H1 (cell line): ENCODE data around the gene CDK2. TPM values are rescaled to one million over a fixed set of nuclear protein-coding genes. Genes with fewer than 3 reads are reported as not detected.

Experiments used
- ATF2 ChIP-seq: IDR thresholded peaks from 2 replicates; pipeline ENCODE4 v1.6.1; 2012; ENCODE audit warnings: low read length, inconsistent platforms
- CHD2 ChIP-seq: IDR thresholded peaks from 2 replicates; pipeline ENCODE4 v1.6.1; 2012; ENCODE audit warnings: low read length, improper control_type of control experiment
- CHD7 ChIP-seq: fragments of 300-600 bp; sonication (generic); IDR thresholded peaks from 2 replicates; pipeline ENCODE4 v1.7.1; 2012; ENCODE audit warnings: low read length, moderate library complexity, mild to moderate bottlenecking, inconsistent platforms; ENCODE audit not compliant: insufficient replicate concordance
- GTF2F1 ChIP-seq: IDR thresholded peaks from 2 replicates; pipeline ENCODE4 v1.6.1; 2012; ENCODE audit warnings: low read depth, low read length, improper control_type of control experiment, borderline replicate concordance
- POLR2AphosphoS5 ChIP-seq: IDR thresholded peaks from 2 replicates; pipeline ENCODE4 v1.6.1; 2011; ENCODE audit warnings: low read depth, low read length
- RBBP5 ChIP-seq: IDR thresholded peaks from 2 replicates; pipeline ENCODE4 v1.7.1; 2012; ENCODE audit warnings: low read depth, mild to moderate bottlenecking, inconsistent platforms, low read length, moderate library complexity, borderline replicate concordance
- YY1 ChIP-seq: IDR thresholded peaks from 2 replicates; pipeline ENCODE4 v1.6.1; 2011; ENCODE audit warnings: low read depth, mild to moderate bottlenecking, low read length
- polyA plus RNA-seq, 7 experiments: library from polyadenylated mRNA; depleted of rRNA in 3 of 7; stranded (reverse) in 5 of 7; unstranded in 2 of 7; fragments of >200 nt in 5 of 7; fragments of 200-250 nt in 2 of 7; gene quantifications; 1 replicate in 5 of 7; 2 replicates in 1 of 7; 4 replicates in 1 of 7; pipeline versions ENCODE4 v1.2.1 to v1.2.3, GENCODE V29; 2011 to 2013; ENCODE audit warnings: missing spikeins in 2 of 7, mixed read lengths in 2 of 7
- total RNA-seq: library from RNA; stranded (reverse); fragmentation: NEBNext Ultra II Directional; extraction: Animal tissue kit (Norgen Biotek cat#: 25700); gene quantifications from 2 replicates; pipeline ENCODE4 v1.2.1, GENCODE V29; 2021

Gene CDK2
- total and polyA plus RNA-seq, 2 of the 8 experiments (the other 6 are each of a cell fraction or from before 2014, with no cell fraction given): 39.4 to 42.5 TPM

DNA sequence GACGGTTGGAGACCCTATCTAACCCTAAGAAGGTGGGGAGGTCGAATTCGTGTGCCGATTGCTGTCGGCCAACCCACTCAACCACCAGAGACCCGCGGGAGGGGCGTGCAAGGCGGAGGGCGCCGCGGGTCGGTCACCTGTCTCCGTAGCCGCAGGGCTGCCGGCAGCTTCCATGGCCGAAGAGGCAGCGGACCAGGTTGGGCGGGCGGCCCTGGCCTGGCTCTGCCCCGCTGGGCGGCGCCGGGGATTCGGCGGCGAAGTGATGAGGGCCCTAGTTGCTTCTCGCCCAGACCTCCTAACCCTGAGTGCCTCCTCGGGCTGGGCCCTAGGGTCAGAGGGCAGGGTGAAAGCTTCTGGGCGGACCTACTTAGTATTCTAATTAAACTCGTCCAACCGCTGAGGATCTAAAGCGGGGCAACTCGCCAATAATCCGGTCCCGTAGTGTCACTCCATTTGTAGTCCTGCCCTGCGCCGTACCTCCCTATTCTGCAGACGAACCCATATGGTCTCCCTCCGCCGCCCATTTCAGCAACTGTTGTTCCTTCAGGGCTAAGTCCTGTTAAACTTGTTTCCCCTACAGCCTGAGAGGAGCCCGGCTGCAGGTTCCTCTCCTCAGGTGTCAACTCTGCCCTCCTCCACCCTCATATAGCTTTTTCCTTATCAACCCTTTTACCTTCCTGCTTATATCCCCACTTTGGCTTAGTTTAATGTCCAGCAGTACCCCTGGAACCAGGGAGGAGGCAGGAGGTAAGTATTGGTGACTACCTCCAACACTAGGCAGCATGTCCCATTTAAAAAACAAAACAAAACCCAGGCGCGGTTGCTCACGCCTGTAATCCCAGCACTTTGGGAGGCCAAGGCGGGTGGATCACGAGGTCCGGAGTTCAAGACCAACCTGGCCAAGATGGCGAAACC, 38.8 kb upstream of the CDK2 start, which contains the start of gene PYM1 (continued):
- no peak for TF ChIP-seq CHD7
- no peak for TF ChIP-seq ATF2
- peak; percentile 69; the same call in 1 of the 2 replicates for TF ChIP-seq POLR2AphosphoS5
- TF ChIP-seq RBBP5: peak; percentile 50; the same call in 1 of the 2 replicates
- peak; percentile 66; the same call in 1 of the 2 replicates for TF ChIP-seq CHD2
- TF ChIP-seq GTF2F1: no peak
- TF ChIP-seq YY1: no peak
